ENCODE results near the gene ABRACL.

DNA sequence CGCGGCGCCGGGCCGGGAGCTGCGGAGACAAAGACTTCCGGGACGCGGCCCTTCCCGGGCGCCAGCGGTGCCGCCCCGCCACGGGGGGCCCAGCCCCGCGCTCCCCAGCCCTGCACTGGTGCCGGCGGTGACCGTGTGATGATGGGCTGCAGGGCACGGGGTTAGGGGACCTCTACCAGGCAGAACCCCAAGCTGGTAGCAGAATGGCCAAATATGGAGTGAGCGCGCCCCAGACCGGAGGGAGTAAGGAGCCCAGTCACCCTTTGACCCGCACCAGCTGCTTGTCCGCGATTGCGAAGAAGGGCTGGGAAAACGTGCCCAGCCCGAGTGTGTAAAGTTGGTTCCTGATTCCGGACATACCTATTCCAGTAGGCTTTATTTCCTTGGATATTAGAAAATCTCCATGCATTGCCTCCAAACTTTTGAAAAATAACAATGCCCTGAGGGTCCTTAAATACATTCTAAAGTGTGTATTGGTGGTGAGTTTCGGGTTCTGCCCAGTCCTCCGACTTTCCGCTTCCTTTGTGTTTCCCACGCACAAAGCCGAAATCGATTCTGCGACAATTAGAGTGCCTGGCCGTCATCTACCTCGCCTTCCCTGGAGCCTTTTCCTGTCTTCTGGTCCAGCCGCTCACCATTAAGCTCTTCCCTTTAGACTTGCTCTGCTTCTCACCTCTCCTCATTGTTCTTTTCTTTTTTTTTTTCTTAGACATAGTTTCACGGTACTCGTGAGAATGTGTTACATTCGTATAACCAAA is 1.1 kb downstream of the ABRACL start:
- TF ChIP-seq, protein P1, sequence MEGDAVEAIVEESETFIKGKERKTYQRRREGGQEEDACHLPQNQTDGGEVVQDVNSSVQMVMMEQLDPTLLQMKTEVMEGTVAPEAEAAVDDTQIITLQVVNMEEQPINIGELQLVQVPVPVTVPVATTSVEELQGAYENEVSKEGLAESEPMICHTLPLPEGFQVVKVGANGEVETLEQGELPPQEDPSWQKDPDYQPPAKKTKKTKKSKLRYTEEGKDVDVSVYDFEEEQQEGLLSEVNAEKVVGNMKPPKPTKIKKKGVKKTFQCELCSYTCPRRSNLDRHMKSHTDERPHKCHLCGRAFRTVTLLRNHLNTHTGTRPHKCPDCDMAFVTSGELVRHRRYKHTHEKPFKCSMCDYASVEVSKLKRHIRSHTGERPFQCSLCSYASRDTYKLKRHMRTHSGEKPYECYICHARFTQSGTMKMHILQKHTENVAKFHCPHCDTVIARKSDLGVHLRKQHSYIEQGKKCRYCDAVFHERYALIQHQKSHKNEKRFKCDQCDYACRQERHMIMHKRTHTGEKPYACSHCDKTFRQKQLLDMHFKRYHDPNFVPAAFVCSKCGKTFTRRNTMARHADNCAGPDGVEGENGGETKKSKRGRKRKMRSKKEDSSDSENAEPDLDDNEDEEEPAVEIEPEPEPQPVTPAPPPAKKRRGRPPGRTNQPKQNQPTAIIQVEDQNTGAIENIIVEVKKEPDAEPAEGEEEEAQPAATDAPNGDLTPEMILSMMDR (IDR thresholded peaks at IDR 0.05): no peak
- TF ChIP-seq ELF4 (CRISPR knock-in tag; IDR thresholded peaks at IDR 0.05; ENCODE audit: low read depth) (no peak), FOXP1 (CRISPR knock-in tag; IDR thresholded peaks at IDR 0.05; ENCODE audit: borderline replicate concordance) (no peak), NR1H2 (CRISPR knock-in tag; IDR thresholded peaks at IDR 0.05) (no peak), ZNF121 (CRISPR knock-in tag; IDR thresholded peaks at IDR 0.05) (no peak), SOX15 (CRISPR knock-in tag; IDR thresholded peaks at IDR 0.05) (no peak)
- TF ChIP-seq, protein P2, sequence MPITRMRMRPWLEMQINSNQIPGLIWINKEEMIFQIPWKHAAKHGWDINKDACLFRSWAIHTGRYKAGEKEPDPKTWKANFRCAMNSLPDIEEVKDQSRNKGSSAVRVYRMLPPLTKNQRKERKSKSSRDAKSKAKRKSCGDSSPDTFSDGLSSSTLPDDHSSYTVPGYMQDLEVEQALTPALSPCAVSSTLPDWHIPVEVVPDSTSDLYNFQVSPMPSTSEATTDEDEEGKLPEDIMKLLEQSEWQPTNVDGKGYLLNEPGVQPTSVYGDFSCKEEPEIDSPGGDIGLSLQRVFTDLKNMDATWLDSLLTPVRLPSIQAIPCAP (CRISPR knock-in tag; IDR thresholded peaks at IDR 0.05): no peak
- TF ChIP-seq, protein P3, sequence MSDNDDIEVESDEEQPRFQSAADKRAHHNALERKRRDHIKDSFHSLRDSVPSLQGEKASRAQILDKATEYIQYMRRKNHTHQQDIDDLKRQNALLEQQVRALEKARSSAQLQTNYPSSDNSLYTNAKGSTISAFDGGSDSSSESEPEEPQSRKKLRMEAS (CRISPR knock-in tag; IDR thresholded peaks at IDR 0.05): no peak; the same call in 1 of the 2 replicates

Data from WTC11 (cell line).